Thyroid gland (tissue), 4 donors: ENCODE data around the gene UNC13A. TPM values are rescaled to one million over a fixed set of nuclear protein-coding genes. Genes with fewer than 3 reads are reported as not detected.

Experiments
- DNase-seq, 2 donors: peaks; one replicate each; pipeline ENCODE4 v3.0.0-alpha.2; 2019
- H3K27ac ChIP-seq, 3 donors: fragments of 200-600 bp; sonication (generic); 1 replicate in 2 of 3; 2 replicates in 1 of 3; pipeline ENCODE4 v1.5.1; 2016 to 2019; ENCODE audit warnings: mild to moderate bottlenecking in 1 of 3, moderate library complexity in 1 of 3
- H3K27me3 ChIP-seq: fragments of 200-600 bp; sonication (generic); one replicate; pipeline ENCODE4 v1.5.1; 2019
- H3K36me3 ChIP-seq, 2 donors: fragments of 200-600 bp; sonication (generic); one replicate each; pipeline ENCODE4 v1.5.1; 2016 to 2019
- H3K4me1 ChIP-seq, 2 donors: fragments of 200-600 bp; sonication (generic); one replicate each; pipeline ENCODE4 v1.5.1; 2017 to 2019
- H3K4me3 ChIP-seq, 3 donors: fragments of 200-600 bp; sonication (generic); replicated peaks in 1 of 3; 1 replicate in 2 of 3; 2 replicates in 1 of 3; pipeline ENCODE4 v1.5.1; 2016; ENCODE audit warnings: mild to moderate bottlenecking in 1 of 3
- H3K9me3 ChIP-seq: fragments of 200-600 bp; sonication (generic); one replicate; pipeline ENCODE4 v1.5.1; 2017
- CTCF ChIP-seq, 6 experiments: fragments of 200-600 bp in 3 of 6; fragments of 450-650 bp in 3 of 6; sonication (generic) in 3 of 6; IDR thresholded peaks; one replicate each; pipeline ENCODE4 v1.5.1; 2016 to 2019; ENCODE audit warnings: antibody characterized with exemption in 6 of 6, mild to moderate bottlenecking in 2 of 6, inconsistent platforms in 1 of 6, moderate library complexity in 1 of 6
- POLR2A ChIP-seq, 2 donors: fragments of 450-650 bp; IDR thresholded peaks; one replicate each; pipeline ENCODE4 v1.6.1; 2017; ENCODE audit warnings: antibody characterized with exemption in 2 of 2, mild to moderate bottlenecking in 2 of 2, moderate library complexity in 1 of 2
- WGBS, 2 donors: methylation state at CpG; one replicate each; pipeline ENCODE4 v1.1.5; 2017; 5-methylcytosine and 5-hydroxymethylcytosine counted together
- intact Hi-C: fragments of 100-400 bp; cut with DNase I; formaldehyde crosslinking; loops from one replicate; pipeline ENCODE4 v1.15.1; 2023
- total RNA-seq, 4 donors: library from RNA; depleted of rRNA; stranded (reverse); fragments of >200 nt; gene quantifications; one replicate each; pipeline ENCODE4 v1.2.3, GENCODE V29; 2016

The UNC13A gene
- total RNA-seq, 4 donors from 2014 or later, result under 0.01 to 2.7 (median 0.21) TPM

- Histone ChIP-seq H3K27me3 (no peaks in the 10 kb centered on the region), H3K27ac (no peak overlapping the region), H3K4me3 (no peak overlapping the region), H3K9me3 (no peaks in the 10 kb centered on the region), H3K4me1 (no peaks in the 10 kb centered on the region), H3K36me3 (peaks cover 25 to 30% of the 10 kb centered on the region in 2 donors)
- WGBS, 2 donors, result 91 to 93% methylated on average over 19 to 28 of the region's 28 CpGs
- no peak for TF ChIP-seq POLR2A (IDR thresholded peaks at IDR 0.05)
- TF ChIP-seq CTCF (IDR thresholded peaks at IDR 0.05), result no peak
- intact Hi-C loops, result loop anchor here (10.0 kb wide), 1 partner anchor 404 kb away; no protein-coding TSS in a partner anchor
- DNase-seq, result no peak
Observed at GRCh38 chr19:17580470-17581144, 107.5 kb downstream of the UNC13A start.

- Histone ChIP-seq H3K36me3 (peaks cover 26 to 30% of the 10 kb centered on the region in 2 donors), H3K4me1 (no peaks in the 10 kb centered on the region), H3K27me3 (no peaks in the 10 kb centered on the region), H3K9me3 (no peaks in the 10 kb centered on the region), H3K27ac (no peak overlapping the region), H3K4me3 (no peak overlapping the region)
- peak; percentile 16 to 18 for DNase-seq
- 66 to 80% methylated on average over 13 to 14 of the region's 16 CpGs for WGBS, 2 donors
- TF ChIP-seq CTCF (IDR thresholded peaks at IDR 0.05) (no peak), POLR2A (IDR thresholded peaks at IDR 0.05) (no peak)
- intact Hi-C loops, result loop anchor here (10.0 kb wide), 1 partner anchor 405 kb away; no protein-coding TSS in a partner anchor
Observed at GRCh38 chr19:17579661-17580244, 108.4 kb downstream of the UNC13A start.

DNA sequence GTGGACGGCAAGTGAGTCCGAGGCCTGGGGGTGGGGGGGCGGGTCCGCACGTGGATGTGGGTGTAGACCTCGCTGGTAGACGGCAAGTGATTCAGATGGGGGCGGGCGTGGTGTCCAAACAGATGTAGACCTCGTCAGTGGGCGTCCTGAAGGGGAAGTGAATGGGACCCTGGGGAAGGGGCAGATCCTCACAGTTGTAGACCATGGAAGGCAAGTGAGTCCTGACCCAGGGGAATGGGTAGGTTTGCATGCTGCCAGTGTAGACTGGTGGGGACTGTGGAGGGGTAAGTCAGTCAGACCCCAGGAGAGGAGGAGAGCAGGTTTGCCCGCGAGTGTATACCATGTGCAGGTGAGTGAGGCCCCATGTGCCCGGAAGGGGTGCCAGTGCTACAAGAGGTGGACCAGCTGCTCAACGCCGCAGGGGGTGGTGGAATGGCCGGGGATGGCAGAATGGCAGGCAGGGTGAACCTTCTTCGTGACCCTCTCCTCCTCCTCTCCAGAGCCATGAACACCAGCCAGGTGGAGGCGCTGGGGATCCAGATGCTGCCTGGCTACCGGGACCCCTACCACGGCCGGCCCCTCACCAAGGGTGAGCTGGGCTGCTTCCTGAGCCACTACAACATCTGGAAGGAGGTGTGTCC, 110.6 kb downstream of the UNC13A start:
- no peak for TF ChIP-seq CTCF (IDR thresholded peaks at IDR 0.05)
- no peak for TF ChIP-seq POLR2A (IDR thresholded peaks at IDR 0.05)
- no peaks in the 10 kb centered on the region for H3K9me3 ChIP-seq
- intact Hi-C loops, result no loop called here
- H3K36me3 ChIP-seq, result peaks cover 26 to 29% of the 10 kb centered on the region in 2 donors
- DNase-seq, result no peak
- no peak overlapping the region for H3K27ac ChIP-seq
- no peaks in the 10 kb centered on the region for H3K4me1 ChIP-seq
- H3K27me3 ChIP-seq, result no peaks in the 10 kb centered on the region
- no peak overlapping the region for H3K4me3 ChIP-seq
- WGBS, 2 donors, result 81 to 91% methylated on average over 18 to 20 of the region's 22 CpGs

- no peaks in the 10 kb centered on the region for H3K27me3 ChIP-seq
- WGBS, 2 donors, result 69 to 73% methylated on average over 29 to 31 of the region's 34 CpGs
- no peak overlapping the region for H3K27ac ChIP-seq
- intact Hi-C loops, result no loop called here
- no peaks in the 10 kb centered on the region for H3K4me1 ChIP-seq
- peak in 1 of 2 donors; percentile 15 for DNase-seq
- no peaks in the 10 kb centered on the region for H3K9me3 ChIP-seq
- TF ChIP-seq POLR2A (IDR thresholded peaks at IDR 0.05) (no peak), CTCF (IDR thresholded peaks at IDR 0.05) (no peak)
- no peak overlapping the region for H3K4me3 ChIP-seq
- peaks cover 21 to 29% of the 10 kb centered on the region in 2 donors for H3K36me3 ChIP-seq
Observed at GRCh38 chr19:17576758-17577456, 111.2 kb downstream of the UNC13A start.
